Activated T-helper 17 cell treated with anti-CD3 and anti-CD28 coated beads, Interleukin-2, amount 50 U/mL, for 72 hours (primary cell): ENCODE results near the gene USP6NL. TPM values are rescaled to one million over a fixed set of nuclear protein-coding genes. Genes with fewer than 3 reads are reported as not detected.

Experiments used
- ATAC-seq: fragments of 150-1000 bp; cut with Tn5 transposase; replicated peaks from 2 replicates; pipeline ENCODE4 v1.10.0; 2021; ENCODE audit warnings: mild to moderate bottlenecking, moderate library complexity
- H3K27ac Mint-ChIP-seq: one replicate; pipeline ENCODE4 v1.8.0; 2022; ENCODE audit warnings: mixed read lengths
- H3K27me3 Mint-ChIP-seq: one replicate; pipeline ENCODE4 v1.8.0; 2022; ENCODE audit warnings: mixed read lengths
- H3K36me3 Mint-ChIP-seq: one replicate; pipeline ENCODE4 v1.8.0; 2022; ENCODE audit warnings: low read depth, mild to moderate bottlenecking, mixed read lengths
- H3K4me1 Mint-ChIP-seq: one replicate; pipeline ENCODE4 v1.8.0; 2022; ENCODE audit warnings: mixed read lengths
- H3K4me3 Mint-ChIP-seq: one replicate; pipeline ENCODE4 v1.8.0; 2022; ENCODE audit warnings: mild to moderate bottlenecking, mixed read lengths
- H3K9me3 Mint-ChIP-seq: one replicate; pipeline ENCODE4 v1.8.0; 2022; ENCODE audit warnings: mixed read lengths
- total RNA-seq, 2 donors: library from RNA; stranded (reverse); gene quantifications; one replicate each; pipeline ENCODE4 v1.2.3, GENCODE V29; 2022

USP6NL gene
- total RNA-seq, 2 donors from 2014 or later = 0.74 to 1.7 TPM

DNA sequence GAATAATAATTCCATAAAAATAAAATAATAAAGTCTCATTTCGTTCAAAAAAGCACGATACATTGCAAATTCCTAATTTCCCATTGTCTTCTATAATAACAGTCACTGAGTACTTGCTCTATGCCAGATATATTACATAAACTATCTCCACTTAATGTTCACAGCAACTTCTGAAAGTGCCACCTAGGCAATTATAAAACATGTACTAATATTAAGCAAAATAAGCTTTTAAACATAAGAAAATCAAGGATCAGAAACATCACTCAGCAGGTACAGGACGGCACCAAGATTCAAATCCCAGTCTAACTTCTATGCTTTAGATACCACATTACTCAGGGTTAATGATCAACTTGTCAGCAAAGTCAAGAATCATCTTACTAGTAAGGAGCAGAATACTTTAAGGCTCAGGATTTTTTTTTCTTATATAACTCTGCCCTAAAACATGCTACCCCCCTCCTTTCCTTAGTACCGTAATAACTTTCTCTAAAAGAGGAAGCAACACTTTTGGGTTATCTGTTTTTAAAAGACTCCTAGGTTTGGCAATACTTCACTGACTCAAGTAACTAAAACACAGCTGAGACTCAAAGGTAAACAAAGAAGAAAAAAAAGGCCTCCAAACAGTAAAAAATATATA lies 51.3 kb downstream of the USP6NL start:
- H3K27ac Mint-ChIP-seq = no peak overlapping the region
- no peak for ATAC-seq
- H3K27me3 Mint-ChIP-seq = peaks cover 12% of the 10 kb centered on the region
- H3K4me3 Mint-ChIP-seq = no peak overlapping the region
- no peaks in the 10 kb centered on the region for H3K36me3 Mint-ChIP-seq
- no peaks in the 10 kb centered on the region for H3K4me1 Mint-ChIP-seq
- H3K9me3 Mint-ChIP-seq = peaks cover 4% of the 10 kb centered on the region

DNA sequence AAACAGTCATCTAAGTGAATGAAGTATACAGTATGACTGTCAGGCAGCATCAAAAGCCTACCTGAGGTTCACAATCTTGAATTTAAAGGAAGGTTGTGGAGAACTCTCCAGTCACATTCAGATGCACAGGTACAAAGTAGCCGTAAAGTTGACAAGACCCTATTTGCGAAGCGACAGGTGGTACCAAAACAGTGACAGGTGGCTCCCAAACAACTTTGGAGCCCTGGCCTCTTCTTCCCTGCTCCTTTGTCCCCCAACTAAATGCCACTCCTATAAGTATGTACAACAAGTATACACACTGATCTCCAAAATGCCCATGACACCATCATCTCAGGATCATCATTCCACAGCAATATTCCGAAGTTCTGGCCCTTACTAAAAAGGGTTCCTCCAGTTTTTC lies 53.5 kb downstream of the USP6NL start:
- no peak overlapping the region for H3K27ac Mint-ChIP-seq
- no peaks in the 10 kb centered on the region for H3K36me3 Mint-ChIP-seq
- H3K4me1 Mint-ChIP-seq = peaks cover 8% of the 10 kb centered on the region
- ATAC-seq = no peak
- H3K27me3 Mint-ChIP-seq = peaks cover 15% of the 10 kb centered on the region
- peaks cover 4% of the 10 kb centered on the region for H3K9me3 Mint-ChIP-seq
- H3K4me3 Mint-ChIP-seq = no peak overlapping the region

DNA sequence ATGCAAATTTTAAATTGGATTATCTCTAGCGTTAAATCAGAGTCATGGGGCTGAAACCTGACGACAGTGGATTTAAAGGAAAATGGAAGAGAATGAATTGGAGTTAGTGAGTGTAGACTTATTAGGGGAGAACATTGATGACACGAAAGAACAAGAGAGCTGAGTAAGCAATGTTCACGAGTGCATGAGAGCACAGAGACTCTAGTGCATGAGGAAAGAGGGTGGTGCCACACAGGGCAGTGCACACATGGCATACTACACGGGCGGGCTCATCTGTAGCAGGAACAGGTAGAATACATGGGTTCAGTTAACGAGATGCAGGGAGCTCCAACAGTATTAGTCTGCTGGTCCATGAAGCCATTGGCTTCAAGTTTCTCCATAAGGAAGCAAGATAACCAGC lies 53.9 kb downstream of the USP6NL start:
- Mint-ChIP-seq H3K4me3 (no peak overlapping the region), H3K27ac (no peak overlapping the region), H3K4me1 (peaks cover 8% of the 10 kb centered on the region), H3K27me3 (peaks cover 15% of the 10 kb centered on the region), H3K9me3 (peaks cover 4% of the 10 kb centered on the region), H3K36me3 (no peaks in the 10 kb centered on the region)
- no peak for ATAC-seq

DNA sequence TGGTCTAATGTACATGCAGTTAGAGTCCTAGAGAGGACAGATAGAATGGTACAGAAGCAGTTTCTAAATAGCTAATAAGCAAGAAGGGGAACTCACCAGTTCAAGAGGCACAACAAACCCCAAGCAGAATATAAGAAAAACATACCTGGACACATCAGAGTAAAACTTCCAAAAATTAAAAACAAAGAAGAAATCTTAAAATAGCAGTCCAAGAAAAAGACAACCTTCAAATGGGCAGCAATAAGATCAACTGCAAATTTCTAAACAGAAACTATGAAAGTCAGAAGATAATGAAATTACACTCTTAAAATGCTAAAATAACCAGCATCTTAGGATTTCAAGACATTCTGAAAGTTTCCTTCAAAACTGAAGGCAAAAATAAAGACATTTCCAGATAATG lies 55.9 kb downstream of the USP6NL start:
- Mint-ChIP-seq H3K9me3 (peaks cover 4% of the 10 kb centered on the region), H3K27ac (no peak overlapping the region), H3K36me3 (no peaks in the 10 kb centered on the region), H3K4me1 (peaks cover 8% of the 10 kb centered on the region), H3K4me3 (no peak overlapping the region), H3K27me3 (peaks cover 15% of the 10 kb centered on the region)
- no peak for ATAC-seq

DNA sequence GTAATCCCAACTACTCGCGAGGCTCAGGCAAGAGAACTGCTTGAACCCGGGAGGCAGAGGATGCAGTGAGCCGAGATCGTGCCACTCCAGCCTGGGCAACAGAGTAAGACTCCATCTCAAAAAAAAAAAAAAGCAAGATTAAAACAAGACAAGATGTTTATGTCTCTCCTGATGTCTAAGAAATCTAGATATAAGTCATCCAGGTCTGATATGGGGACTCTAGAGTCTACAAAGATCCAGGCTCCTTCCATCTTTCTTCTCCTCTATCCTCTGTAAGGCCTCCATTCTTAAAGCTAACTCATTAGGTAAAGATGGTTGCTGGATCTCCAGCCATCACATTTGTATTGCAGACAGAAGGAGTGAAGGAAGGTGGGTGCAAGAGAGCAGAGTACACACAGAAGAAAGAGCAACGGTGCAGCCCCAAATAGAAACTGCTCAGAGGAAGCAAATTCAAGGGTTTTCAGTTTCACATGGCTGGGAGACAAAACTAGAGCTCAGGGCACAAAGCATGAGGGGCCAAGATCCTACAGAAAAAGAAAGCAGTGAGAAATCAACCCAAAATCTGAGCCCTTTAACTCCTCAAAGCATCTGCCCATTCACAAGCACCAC lies 57.6 kb downstream of the USP6NL start:
- peaks cover 8% of the 10 kb centered on the region for H3K4me1 Mint-ChIP-seq
- no peaks in the 10 kb centered on the region for H3K36me3 Mint-ChIP-seq
- H3K27me3 Mint-ChIP-seq = peaks cover 18% of the 10 kb centered on the region
- peaks cover 4% of the 10 kb centered on the region for H3K9me3 Mint-ChIP-seq
- peak; percentile 49 for ATAC-seq
- H3K27ac Mint-ChIP-seq = peak overlapping the region; percentile 14
- peak overlapping the region; percentile 22 for H3K4me3 Mint-ChIP-seq

DNA sequence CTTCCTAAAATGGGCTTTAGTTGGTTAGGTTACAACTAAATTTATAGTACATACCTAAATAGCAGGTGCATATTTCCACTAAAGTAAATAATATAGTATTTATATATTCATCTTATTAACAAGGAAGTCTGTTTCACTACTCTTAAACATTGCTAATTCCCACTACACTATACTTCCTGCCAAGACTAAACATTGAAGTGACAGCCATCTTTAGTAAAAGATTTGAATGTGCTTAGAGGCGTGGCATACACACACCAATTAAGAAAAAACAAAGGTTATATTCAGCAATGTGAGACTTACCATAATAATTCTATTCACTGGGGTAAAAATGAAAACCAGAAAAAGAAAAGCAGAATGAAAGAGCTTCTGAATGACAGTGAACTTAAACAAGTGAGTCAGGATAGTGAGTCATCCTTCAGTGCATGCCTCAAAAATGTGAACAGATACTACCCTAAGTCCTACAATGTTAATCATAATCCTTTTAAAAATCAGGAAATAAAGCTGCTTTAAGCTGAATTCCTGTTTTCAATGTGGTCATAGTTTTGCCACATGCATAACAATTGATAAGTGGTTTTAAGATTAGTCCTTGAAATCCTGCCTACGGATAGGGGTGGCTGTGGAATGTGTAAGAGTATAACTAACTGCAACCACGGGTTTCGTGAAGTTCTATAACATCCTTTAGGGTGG lies 59.4 kb downstream of the USP6NL start:
- Mint-ChIP-seq H3K27ac (no peak overlapping the region), H3K27me3 (peaks cover 10% of the 10 kb centered on the region)
- peak; percentile 96 for ATAC-seq

DNA sequence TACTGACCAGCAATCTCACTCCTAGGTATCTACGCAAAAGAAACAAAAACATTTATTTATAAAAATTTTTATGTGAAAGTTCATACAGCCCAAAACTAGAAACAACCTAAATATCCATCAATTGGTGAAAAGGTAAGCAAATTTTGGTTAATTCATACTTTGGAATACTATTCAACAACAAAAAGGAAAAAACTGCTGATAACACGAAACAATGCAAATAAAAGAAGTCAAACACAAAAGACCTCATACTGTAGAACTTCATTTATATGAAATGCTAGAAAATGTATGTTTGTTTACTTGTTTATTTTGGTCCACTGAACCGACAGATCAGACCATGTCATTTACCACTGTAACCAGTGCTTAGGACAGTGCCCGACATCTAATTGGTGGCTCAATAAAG lies 60.3 kb downstream of the USP6NL start:
- H3K4me3 Mint-ChIP-seq = no peak overlapping the region
- no peak for ATAC-seq
- H3K27me3 Mint-ChIP-seq = peaks cover 6% of the 10 kb centered on the region
- H3K27ac Mint-ChIP-seq = no peak overlapping the region
- no peaks in the 10 kb centered on the region for H3K9me3 Mint-ChIP-seq
- H3K36me3 Mint-ChIP-seq = no peaks in the 10 kb centered on the region
- H3K4me1 Mint-ChIP-seq = peaks cover 8% of the 10 kb centered on the region

More for the DNA sequence above, 59.4 kb downstream of the USP6NL start:
- Mint-ChIP-seq H3K36me3 (no peaks in the 10 kb centered on the region), H3K4me1 (peaks cover 8% of the 10 kb centered on the region), H3K9me3 (no peaks in the 10 kb centered on the region), H3K4me3 (no peak overlapping the region)

DNA sequence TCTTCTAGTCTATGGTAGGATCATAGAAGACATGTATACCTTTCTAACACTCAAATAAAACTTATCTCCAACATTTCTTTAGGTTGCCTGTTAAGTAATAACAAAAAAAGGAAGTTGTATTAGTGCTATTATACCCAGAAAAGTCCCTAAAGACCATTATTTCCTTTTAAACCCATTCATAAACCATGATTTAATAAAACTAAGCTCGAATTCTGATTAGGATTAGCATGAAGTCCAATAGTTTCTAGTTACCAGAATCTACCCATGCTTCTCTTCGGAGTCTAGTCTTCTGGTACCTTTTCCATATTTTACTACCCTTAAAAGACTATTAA lies 62.7 kb downstream of the USP6NL start:
- H3K9me3 Mint-ChIP-seq = no peaks in the 10 kb centered on the region
- peaks cover 1% of the 10 kb centered on the region for H3K4me1 Mint-ChIP-seq
- no peak for ATAC-seq
- no peak overlapping the region for H3K27ac Mint-ChIP-seq
- H3K27me3 Mint-ChIP-seq = peaks cover 3% of the 10 kb centered on the region
- no peak overlapping the region for H3K4me3 Mint-ChIP-seq
- no peaks in the 10 kb centered on the region for H3K36me3 Mint-ChIP-seq

DNA sequence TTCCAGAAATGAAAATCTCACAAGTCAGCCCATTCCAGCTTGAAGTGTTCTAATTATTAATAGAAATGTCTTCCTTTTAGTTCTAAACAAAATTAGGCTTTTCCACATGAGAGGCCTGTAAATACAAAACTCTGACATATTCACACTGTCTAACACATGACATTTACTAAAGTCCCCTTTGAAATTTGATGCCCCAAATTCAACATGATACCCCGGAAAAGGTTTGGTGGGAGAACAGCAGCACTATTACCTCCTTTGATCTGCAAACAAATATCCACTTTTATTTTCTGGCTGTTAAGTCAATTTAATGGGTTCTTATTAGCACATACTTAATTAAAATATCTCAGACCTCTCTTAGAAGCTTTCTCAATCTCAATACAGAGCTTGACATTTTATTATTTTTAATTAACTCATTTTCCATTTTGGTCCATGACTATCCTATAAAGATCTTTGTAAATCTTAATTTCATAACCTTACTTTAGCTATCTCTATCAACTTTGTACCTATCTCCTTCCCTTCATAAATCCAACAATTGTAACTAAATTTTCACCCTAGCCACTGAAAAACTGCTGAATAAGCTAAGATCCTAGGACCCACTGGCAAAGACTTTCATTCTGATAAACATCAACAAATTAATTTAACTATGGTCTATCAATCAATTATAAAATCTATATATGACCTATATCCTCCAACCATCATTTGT lies 63.2 kb downstream of the USP6NL start:
- Mint-ChIP-seq H3K36me3 (no peaks in the 10 kb centered on the region), H3K9me3 (no peaks in the 10 kb centered on the region), H3K4me1 (no peaks in the 10 kb centered on the region), H3K27me3 (peaks cover 3% of the 10 kb centered on the region), H3K4me3 (no peak overlapping the region), H3K27ac (no peak overlapping the region)
- ATAC-seq = no peak

DNA sequence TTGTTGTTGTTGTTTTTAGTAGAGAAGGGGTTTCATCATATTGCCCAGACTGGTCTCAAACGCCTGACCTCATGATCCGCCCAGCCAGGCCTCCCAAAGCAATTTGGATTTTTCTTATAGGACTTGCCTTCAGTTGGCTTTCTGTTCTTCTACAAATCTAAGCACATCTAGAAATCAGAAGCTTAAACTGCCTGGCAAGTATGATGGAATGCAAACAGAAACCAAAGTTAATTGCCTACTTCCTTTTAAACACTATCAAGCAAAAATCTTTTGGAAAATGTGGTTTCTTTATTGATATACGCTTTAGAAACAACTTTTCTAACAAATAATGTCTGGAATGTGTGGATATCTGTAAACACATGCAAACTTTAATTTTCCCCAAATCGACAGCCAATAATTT lies 64.9 kb downstream of the USP6NL start:
- Mint-ChIP-seq H3K9me3 (no peaks in the 10 kb centered on the region), H3K4me1 (no peaks in the 10 kb centered on the region), H3K27ac (no peak overlapping the region), H3K27me3 (peaks cover 3% of the 10 kb centered on the region), H3K36me3 (no peaks in the 10 kb centered on the region), H3K4me3 (no peak overlapping the region)
- no peak for ATAC-seq

DNA sequence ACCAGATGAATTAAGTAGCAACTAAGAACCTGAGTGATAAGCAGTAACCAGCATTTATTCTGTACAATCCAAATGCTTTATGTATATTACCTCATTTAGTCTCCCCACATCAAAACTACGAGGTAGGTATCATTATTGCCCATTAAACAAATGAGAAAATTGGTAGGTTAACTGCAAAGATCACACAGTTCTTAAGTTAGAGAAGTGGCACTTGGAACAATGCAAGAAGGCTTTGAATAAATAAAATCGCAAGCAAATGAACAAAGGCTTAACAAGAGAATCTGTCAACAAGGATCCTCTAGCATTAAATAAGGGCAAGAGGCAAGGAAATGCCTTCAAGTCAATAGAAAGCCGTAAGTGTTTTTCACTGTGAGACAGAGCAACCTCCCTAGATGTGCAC lies 70.2 kb downstream of the USP6NL start:
- no peak for ATAC-seq
- Mint-ChIP-seq H3K4me1 (peaks cover 4% of the 10 kb centered on the region), H3K9me3 (no peaks in the 10 kb centered on the region), H3K4me3 (no peak overlapping the region), H3K27ac (no peak overlapping the region), H3K27me3 (peaks cover 5% of the 10 kb centered on the region), H3K36me3 (no peaks in the 10 kb centered on the region)

DNA sequence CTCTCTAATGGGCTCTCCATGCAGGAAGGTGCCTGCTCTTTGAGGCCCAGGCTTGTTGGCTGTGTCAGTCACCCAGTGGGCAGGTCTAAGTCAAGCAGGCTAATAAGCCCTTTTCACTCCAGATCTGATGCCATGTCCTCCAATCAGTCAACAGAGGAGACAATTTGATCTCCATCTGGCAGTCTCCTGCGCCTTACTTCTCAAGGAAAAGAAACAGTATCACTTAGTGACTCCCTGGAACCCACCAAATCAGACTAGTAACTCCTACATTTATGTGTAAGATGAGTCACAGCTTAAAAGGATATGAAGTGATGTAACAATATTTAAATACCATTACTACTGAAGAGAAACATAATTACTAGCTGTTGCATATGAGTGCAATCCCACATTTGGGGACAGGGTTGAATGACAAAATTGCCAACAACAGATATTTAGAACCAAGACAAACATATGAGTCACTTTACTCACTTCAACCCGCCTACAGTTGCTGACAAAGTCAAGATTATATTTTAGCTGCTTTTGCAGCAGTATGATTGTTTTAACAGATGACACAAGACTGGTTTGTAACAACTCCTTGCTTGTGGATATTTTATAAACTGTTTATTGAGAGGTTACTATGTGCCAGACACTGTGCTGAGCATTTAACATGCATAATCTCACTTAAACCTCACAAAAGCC lies 72.1 kb downstream of the USP6NL start:
- no peak overlapping the region for H3K27ac Mint-ChIP-seq
- peak; percentile 91 for ATAC-seq
- H3K4me1 Mint-ChIP-seq = peaks cover 4% of the 10 kb centered on the region
- H3K27me3 Mint-ChIP-seq = peaks cover 5% of the 10 kb centered on the region
- H3K36me3 Mint-ChIP-seq = no peaks in the 10 kb centered on the region
- no peak overlapping the region for H3K4me3 Mint-ChIP-seq
- no peaks in the 10 kb centered on the region for H3K9me3 Mint-ChIP-seq

DNA sequence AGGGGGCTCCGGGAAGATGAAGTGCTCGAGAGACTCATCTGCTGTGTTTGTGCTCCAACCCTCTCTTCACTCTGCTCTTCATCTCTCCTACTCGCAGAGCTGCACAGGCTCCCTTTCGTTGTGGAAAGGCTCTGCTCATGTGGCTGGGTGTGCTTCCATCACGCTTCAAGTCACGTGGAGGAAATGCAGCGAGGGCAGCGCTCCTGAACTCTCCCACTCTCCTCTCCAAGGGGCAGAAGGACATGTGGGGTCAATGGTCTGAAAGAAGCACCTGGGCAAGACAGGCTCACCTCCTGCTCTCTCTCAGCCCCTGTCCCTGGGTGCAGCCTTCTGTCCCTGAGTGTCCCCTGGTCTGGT lies 72.6 kb downstream of the USP6NL start:
- Mint-ChIP-seq H3K9me3 (no peaks in the 10 kb centered on the region), H3K4me3 (no peak overlapping the region), H3K36me3 (no peaks in the 10 kb centered on the region), H3K27ac (no peak overlapping the region), H3K4me1 (peaks cover 4% of the 10 kb centered on the region), H3K27me3 (peaks cover 5% of the 10 kb centered on the region)
- no peak for ATAC-seq

DNA sequence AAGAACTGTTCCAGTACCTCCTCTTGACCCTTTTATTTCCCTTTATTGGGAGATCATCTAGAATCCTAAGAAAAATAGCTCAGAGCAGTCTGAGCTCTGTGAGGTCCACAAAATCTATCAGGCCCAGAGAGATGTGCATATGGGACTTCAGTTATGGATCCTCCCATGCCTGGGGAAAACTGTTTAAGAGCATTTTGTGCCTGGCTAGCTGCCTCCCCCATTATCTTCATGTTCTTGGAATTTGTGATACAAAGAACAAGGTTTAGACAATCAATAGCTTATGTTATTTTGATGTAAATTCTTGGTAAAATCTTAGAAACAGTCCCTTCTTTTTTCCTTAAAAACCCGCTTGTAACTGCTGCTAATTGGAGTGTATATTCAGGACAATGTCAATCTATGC lies 75.2 kb downstream of the USP6NL start:
- Mint-ChIP-seq H3K27me3 (peaks cover 5% of the 10 kb centered on the region), H3K36me3 (no peaks in the 10 kb centered on the region), H3K27ac (no peak overlapping the region), H3K9me3 (no peaks in the 10 kb centered on the region), H3K4me3 (no peak overlapping the region), H3K4me1 (peaks cover 4% of the 10 kb centered on the region)
- no peak for ATAC-seq
